NCI-H187 (cell line): ENCODE data around the gene MKI67.
"Not testable (repeated sequence)": the region's sequence is repeated elsewhere in the genome, so short reads cannot be mapped to it uniquely, and the experiment has no call there.

Source experiments
- DNase-seq, 2 experiments: peaks; one replicate each; lab custom pipeline; 2025; lab: John Stamatoyannopoulos, UW

The MKI67 gene

DNA sequence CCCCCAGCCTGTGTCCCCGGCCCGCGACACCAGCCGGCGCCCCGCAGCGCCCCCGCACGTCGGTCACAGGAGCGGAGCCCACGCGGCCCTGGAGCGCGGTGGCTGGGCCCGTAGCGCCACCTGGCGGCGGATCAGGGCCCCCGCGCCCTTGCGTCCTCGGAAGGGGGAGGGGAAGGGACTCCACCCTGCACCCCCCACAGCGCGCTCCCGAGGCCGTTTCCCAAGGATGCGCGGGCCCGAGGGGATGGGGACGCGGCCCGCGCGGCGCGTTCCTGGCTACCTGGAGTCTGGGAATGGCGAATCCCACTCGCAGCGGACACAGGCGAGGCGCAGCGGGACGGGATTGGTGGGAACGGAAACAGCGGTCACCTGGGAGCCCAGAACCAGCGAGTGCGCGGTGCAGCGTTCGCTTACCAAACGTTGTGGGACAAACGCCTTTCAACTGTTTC is 23.8 kb upstream of the MKI67 start:
- DNase-seq = peak in 1 of 2 experiments; percentile 18

GRCh38 chr10:128149267-128150014 is 23.2 kb upstream of the MKI67 start:
- DNase-seq = no peak

DNA sequence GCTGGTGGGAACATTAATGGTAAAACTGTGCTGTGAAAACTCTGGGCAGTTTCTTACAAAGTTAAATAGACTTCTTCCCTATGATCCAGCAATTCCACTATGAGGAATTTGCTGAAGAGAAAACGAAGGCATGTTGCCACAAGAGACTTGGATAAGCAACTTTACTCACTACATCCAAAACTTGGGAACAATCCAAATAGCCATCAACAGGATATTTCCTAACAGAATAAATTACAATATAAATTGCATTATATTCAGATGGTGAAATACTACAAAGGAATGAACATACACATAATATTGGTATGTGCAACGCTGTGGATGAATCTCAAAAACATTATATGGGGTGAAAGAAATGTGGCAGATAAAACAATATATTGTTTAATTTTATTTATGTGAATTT is 21.4 kb upstream of the MKI67 start:
- DNase-seq = no peak

GRCh38 chr10:128147064-128147463 is 20.8 kb upstream of the MKI67 start:
- DNase-seq = no peak

DNA sequence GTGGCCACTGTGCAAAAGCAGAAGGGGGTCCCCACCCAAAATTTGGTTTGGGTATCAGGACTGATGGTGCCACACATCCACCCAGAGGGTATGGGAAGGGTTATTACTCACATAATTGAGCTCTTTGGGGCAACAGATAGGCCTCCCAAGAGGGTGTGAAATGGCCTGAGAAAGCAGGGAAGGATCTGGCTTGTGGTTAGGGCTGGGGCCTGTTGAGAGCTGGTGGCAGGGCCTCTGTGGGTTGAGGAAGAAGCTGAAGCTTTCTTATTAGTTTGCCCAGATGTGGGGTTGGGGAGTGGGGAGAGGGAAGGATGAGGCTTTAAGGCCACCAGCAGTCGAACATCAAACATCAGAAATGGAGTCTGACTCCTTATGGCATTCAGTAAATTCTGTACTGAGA is 18.3 kb upstream of the MKI67 start:
- no peak for DNase-seq

GRCh38 chr10:128143531-128143930 is 17.3 kb upstream of the MKI67 start:
- no peak for DNase-seq

DNA sequence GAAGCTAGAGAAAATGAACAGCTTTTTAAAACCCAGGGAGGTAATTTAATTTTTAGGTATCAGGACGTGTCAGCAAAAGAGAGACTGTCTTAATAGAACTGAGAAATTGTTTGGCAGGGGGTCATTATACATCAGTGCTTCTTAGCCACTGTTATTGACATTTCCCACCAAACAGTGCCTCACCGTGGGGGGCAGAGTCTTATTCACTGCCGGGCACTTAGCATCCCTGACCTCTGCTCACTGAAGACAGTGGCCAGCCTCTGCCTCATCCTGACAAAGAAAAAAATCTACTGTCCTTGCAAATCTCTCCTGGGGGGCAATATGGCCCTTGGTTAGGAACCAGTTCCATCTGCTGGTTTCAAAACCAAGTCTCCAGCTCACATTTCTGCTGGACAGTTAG is 14.2 kb upstream of the MKI67 start:
- no peak for DNase-seq

DNA sequence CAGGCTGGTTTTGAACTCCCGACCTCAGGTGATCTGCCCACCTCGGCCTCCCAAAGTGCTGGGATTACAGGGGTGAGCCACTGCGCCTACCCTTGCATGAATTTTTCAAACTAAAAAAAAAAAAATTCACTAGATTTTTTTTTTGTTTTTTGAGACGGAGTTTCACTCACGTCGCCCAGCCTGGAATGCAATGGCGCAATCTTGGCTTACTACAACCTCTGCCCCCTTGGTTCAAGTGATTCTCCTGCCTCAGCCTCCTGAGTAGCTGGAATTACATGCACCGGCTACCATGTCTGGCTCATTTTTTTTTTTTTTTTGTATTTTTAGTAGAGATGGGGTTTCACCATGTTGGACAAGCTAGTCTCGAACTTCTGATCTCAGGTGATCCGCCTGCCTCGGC is 12.2 kb upstream of the MKI67 start:
- not testable (repeated sequence) for DNase-seq

DNA sequence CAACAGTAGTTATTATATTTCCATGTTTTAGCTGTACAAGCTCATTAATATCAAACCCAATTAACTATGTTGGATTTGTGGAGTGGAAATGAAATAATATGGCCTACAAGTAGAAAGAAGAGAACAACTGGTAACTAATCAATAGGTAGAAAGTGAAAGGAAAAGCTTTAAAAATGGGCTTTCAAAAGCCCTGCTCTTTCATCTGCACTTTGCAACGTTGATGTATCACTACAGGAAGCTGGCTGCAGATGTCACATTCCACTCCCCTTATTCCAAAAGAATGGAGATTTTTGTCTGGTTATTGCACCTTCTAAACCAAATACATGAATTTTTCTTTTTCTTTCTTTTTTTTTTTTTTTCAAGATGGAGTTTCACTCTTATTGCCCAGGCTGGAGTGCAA is 11.7 kb upstream of the MKI67 start:
- no peak for DNase-seq

- DNase-seq = no peak
Observed at GRCh38 chr10:128130051-128130450, 3.8 kb upstream of the MKI67 start.

DNA sequence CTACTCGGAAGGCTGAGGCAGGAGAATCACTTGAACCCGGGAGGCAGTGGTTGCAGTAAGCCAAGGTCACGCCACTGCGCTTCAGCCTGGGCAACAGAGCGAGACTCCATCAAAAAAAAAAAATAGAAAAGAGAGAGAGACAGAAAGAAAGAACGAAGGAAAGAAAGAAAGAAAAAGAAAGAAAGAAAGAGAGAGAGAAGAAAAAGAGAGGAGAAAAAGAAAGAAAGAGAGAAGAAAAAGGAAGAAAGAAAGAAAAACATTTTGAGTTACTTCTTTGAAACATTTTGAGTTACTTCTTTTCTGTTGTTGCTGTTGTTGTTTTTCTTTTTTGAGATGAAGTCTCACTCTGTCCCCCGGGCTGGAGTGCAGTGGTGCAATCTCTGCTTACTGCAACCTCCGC is 2.4 kb upstream of the MKI67 start:
- no peak for DNase-seq

DNA sequence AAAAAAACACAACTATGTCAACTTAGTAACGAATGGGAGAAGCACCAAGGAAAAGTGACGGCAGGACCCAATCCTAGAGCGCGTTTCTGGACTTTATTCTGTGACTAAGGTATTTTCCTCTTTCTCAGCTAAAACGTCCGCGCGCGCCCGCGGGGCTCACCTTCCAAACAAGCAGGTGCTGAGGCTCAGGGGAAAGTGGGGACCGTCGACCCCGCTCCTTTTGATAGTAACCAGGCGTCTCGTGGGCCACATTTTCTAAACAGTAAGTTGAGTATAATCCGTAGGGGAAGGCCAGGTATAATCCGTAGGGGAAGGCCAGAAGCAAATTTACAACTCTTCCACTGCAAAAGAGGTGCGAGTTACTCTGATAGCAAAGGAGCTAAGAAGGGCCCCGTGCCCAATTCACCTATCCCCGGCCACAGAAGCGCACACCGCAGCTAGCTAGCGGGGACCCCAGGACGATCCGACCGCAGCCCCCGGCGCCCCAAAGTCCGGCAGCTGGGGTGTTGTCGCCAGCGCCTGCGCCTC is 743 bp downstream of the MKI67 start:
- no peak for DNase-seq

DNA sequence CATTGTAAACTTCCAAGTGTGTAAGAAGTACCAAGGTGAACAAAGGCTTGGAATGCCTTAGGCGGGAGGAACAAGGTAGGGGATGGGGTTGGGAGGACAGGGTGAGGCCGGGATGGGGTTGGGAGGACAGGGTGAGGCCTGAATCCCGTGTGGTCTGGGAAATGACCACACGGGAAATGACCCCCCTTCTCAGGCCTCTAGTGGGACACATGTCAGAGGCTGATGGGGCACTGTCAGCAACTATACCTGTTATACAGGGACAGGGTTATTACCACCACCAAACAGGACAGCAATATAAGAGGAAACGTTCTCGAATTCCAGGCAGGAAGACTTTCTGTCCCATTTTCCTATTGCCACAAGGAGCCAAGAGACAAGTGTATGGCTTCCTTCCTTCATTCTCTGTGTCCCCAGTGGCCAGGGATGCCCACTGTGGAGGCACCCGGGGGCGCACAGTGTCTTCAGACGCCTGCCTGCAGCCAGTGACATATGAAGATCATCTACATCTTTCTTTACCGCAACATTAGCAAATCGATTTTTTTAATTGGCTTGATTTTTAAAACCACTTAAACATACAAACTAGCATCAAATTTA is 1.3 kb downstream of the MKI67 start:
- no peak for DNase-seq

GRCh38 chr10:128123846-128124245 is 2.4 kb downstream of the MKI67 start:
- no peak for DNase-seq

DNA sequence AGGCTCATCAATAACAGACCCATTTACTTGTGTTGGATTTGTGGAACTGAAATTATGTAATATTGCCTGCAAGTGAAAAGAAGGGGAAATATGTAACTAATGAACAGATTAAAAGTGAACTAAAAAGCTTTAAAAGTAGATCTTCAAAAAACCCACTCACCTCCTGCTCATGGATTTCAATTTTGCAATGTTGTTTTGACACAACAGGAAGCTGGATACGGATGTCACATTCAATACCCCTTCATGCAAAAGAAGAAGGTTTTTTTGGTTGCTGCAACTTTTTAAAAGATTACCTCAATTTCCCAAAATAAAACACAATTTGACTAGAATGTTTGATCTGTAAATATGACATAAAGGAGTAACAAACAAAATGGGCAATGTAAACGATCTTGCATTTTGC is 3.3 kb downstream of the MKI67 start:
- DNase-seq = no peak

DNA sequence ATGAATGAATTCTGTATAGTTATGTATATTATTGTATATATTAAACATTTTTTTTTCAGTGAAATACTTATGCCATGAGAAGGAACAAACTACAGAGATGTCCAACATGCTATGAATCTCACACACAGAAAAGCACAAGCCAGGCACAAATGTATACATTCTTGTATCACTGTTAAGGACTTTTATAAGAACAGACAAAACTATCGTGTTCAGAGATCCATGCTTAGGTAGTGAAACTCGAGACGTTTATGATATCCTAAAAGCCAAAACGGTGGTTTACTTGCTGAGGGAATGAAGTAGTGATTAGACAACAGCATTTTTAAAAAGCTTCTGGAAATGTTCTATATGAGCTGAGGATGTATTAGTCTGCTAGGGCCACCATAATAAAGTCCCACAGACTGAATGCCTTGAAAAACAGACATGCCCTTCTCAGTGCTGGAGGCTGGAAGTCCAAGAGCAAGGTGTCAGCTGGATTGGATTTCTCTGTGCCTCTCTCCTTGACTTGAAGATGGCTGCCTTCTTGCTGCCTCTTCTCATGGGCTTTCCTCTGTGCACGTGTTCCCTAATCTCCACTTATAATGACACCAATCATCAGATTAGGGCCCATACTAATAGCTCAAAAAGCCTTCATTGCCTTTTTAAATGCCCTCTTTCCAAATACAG is 4.3 kb downstream of the MKI67 start:
- DNase-seq = no peak

DNA sequence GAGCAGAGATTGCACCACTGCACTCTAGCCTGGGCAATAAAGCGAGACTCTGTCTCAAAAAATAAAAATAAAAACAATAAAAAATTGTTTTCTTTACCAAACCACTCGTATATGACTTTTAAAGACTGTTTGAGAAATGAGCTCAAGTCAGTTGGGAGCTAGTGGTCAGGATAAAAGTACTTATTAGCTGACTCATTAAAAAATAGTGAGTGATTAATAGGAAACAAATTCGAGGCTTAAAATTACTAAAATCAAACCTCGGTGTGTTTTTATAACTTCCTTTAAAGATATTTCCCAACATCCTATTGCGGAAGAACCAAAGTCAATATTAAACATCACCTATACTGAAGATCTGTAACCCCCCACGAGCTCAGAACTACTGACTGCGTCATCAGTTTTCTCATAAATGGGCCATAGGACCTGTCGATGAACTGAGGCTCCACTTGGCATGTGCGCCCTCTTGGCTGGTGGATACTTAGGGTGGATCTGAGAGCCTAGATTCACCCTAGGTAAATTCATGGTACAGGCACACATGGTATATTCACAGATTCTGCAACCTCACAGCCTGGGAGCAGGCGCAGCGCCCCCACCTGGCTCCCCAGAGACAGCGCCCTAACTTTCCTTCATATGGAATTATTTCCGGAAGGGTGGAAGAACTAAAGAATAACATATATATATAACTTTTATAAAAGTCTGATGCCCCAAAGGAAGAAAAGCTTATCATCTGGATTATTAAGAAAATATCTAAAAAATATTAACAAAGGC is 9.2 kb downstream of the MKI67 start:
- no peak for DNase-seq

DNA sequence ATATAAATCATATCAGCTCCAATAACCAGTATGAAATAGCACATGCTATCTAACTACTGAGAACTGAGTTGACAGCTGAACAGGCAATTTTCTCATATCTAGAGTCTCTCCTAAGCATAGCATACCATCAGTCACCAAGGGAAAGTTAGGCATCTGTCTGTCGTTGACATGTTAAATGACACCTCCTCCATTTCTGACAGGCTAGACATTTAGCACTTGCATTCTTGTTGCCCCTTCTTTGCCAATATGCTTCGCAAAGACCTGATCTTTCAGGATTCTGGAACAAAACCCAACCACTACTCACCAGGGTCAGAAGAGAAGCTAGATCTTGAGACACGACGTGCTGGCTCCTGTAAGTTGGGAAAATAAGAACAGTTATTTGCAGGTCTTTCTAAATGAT is 10.0 kb downstream of the MKI67 start:
- DNase-seq = no peak

- no peak for DNase-seq
Observed at GRCh38 chr10:128115356-128115755, 10.9 kb downstream of the MKI67 start.

GRCh38 chr10:128114901-128115300 is 11.3 kb downstream of the MKI67 start:
- DNase-seq = no peak

DNA sequence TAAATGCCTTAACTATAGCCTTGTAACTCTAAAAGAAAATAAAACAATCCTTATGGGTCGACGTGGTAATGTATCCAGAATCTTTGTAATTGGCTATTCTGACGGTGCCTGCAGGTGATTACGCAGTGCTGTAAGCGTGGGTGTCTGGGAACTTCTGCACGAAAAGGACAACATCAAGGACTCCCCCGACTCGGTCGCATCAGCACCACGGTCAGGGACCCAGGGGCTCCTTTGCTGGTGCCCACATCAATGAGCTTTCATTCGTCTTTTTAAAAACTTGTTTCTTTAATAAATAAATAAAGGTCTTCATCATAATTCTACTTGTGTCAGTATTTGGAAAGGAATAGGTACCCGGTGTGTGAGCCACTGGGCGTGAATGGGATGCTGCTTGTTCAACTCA is 13.2 kb downstream of the MKI67 start:
- no peak for DNase-seq

- no peak for DNase-seq
Observed at GRCh38 chr10:128111696-128112095, 14.5 kb downstream of the MKI67 start.
